WTC11 (cell line): ENCODE measurements around the gene TTC39A. TPM values are rescaled to one million over a fixed set of nuclear protein-coding genes. Genes with fewer than 3 reads are reported as not detected.

Source experiments
- ATAC-seq: fragments of 200-7000 bp; cut with Tn5 transposase; 2 replicates; pipeline ENCODE4 v1.10.0; 2021; ENCODE audit warnings: mild to moderate bottlenecking, moderate library complexity
- CTCF ChIA-PET: fragments of 300-600 bp; sonication (Branson Sonifier 250); formaldehyde crosslinking; loops from one replicate; lab custom pipeline; 2021; ENCODE audit warnings: antibody characterized with exemption; lab: Charles Lee
- POLR2A ChIA-PET: fragments of 350-600 bp; sonication (Branson Sonifier 250); formaldehyde crosslinking; loops from one replicate; lab custom pipeline; 2021; ENCODE audit warnings: antibody characterized with exemption; lab: Charles Lee
- DNase-seq: peaks from one replicate; pipeline ENCODE4 v3.0.0; 2021; ENCODE audit warnings: low spot score
- H3K27ac Mint-ChIP-seq: 2 replicates; pipeline ENCODE4 v1.8.0; 2021; ENCODE audit warnings: mixed read lengths
- H3K27me3 Mint-ChIP-seq: 2 replicates; pipeline ENCODE4 v1.8.0; 2021; ENCODE audit warnings: low read depth, mild to moderate bottlenecking, moderate library complexity, mixed read lengths
- H3K36me3 Mint-ChIP-seq: 2 replicates; pipeline ENCODE4 v1.8.0; 2021; ENCODE audit warnings: mixed read lengths
- H3K4me1 Mint-ChIP-seq: 2 replicates; pipeline ENCODE4 v1.8.0; 2022; ENCODE audit warnings: mixed read lengths
- H3K4me3 Mint-ChIP-seq: 2 replicates; pipeline ENCODE4 v1.8.0; 2021; ENCODE audit warnings: mild to moderate bottlenecking, moderate library complexity, mixed read lengths
- H3K9me3 Mint-ChIP-seq: 2 replicates; pipeline ENCODE4 v1.8.0; 2021; ENCODE audit warnings: mixed read lengths
- GABPB1 ChIP-seq: sonication (generic); formaldehyde crosslinking; IDR thresholded peaks from 2 replicates; pipeline ENCODE4 v1.8.1; 2023; ENCODE audit warnings: mild to moderate bottlenecking, missing genetic modification reagents
- GTF2I ChIP-seq: fragments of 250-450 bp; sonication (Bioruptor Pico); conservative IDR thresholded peaks from 2 replicates; pipeline ENCODE4 v1.4.0; 2021; ENCODE audit warnings: mild to moderate bottlenecking
- MXD4 ChIP-seq: fragments of 250-450 bp; sonication (Bioruptor Pico); IDR thresholded peaks from 2 replicates; pipeline ENCODE4 v1.8.0; 2021; ENCODE audit warnings: mild to moderate bottlenecking, moderate library complexity, borderline replicate concordance
- NR2C2 ChIP-seq: sonication (generic); formaldehyde crosslinking; IDR thresholded peaks from 2 replicates; pipeline ENCODE4 v1.8.0; 2022; ENCODE audit warnings: mild to moderate bottlenecking, missing genetic modification reagents
- PRRX2 ChIP-seq: fragments of 250-450 bp; sonication (Bioruptor Pico); IDR thresholded peaks from 2 replicates; pipeline ENCODE4 v1.8.0; 2021; ENCODE audit warnings: mild to moderate bottlenecking
- SMAD3 ChIP-seq: sonication (generic); formaldehyde crosslinking; IDR thresholded peaks from 2 replicates; pipeline ENCODE4 v1.8.0; 2022; ENCODE audit warnings: missing genetic modification reagents, mild to moderate bottlenecking, borderline replicate concordance
- TEAD1 ChIP-seq: sonication (generic); formaldehyde crosslinking; IDR thresholded peaks from 2 replicates; pipeline ENCODE4 v1.8.0; 2022; ENCODE audit warnings: mild to moderate bottlenecking, missing genetic modification reagents
- TEAD4 ChIP-seq: sonication (generic); formaldehyde crosslinking; IDR thresholded peaks from 2 replicates; pipeline ENCODE4 v1.8.0; 2022; ENCODE audit warnings: mild to moderate bottlenecking, missing genetic modification reagents
- ZNF219 ChIP-seq: sonication (generic); formaldehyde crosslinking; IDR thresholded peaks from 2 replicates; pipeline ENCODE4 v1.8.0; 2023; ENCODE audit warnings: missing genetic modification reagents, mild to moderate bottlenecking, borderline replicate concordance
- ZNF232 ChIP-seq: sonication (generic); formaldehyde crosslinking; IDR thresholded peaks from 2 replicates; pipeline ENCODE4 v1.8.0; 2022; ENCODE audit warnings: mild to moderate bottlenecking, missing genetic modification reagents
- ZNF423 ChIP-seq: fragments of 250-450 bp; sonication (Bioruptor Pico); IDR thresholded peaks from 2 replicates; pipeline ENCODE4 v2.1.2; 2022; ENCODE audit warnings: mild to moderate bottlenecking, moderate library complexity
- total RNA-seq: library from RNA; stranded (reverse); gene quantifications from 3 replicates; pipeline ENCODE4 v1.2.3, GENCODE V29; 2021
- TF ChIP-seq, protein P1 (sequence below): sonication (generic); formaldehyde crosslinking; IDR thresholded peaks from 2 replicates; pipeline ENCODE4 v1.8.0; 2022; ENCODE audit warnings: mild to moderate bottlenecking, missing genetic modification reagents
- TF ChIP-seq, protein P2 (sequence below): fragments of 250-450 bp; sonication (Bioruptor Pico); IDR thresholded peaks from 2 replicates; pipeline ENCODE4 v2.1.2; 2022; ENCODE audit warnings: mild to moderate bottlenecking, moderate library complexity
- TF ChIP-seq, protein P3 (sequence below): fragments of 250-450 bp; sonication (Bioruptor Pico); IDR thresholded peaks from 2 replicates; pipeline ENCODE4 v1.8.0; 2021; ENCODE audit warnings: mild to moderate bottlenecking
- TF ChIP-seq, protein P4 (sequence below): sonication (generic); formaldehyde crosslinking; IDR thresholded peaks from 2 replicates; pipeline ENCODE4 v1.8.0; 2023; ENCODE audit warnings: missing genetic modification reagents, mild to moderate bottlenecking, borderline replicate concordance
- TF ChIP-seq, protein P5 (sequence below): fragments of 200-600 bp; IDR thresholded peaks from 2 replicates; pipeline ENCODE4 v1.8.0; 2022; ENCODE audit warnings: antibody characterized with exemption
- TF ChIP-seq, protein P6 (sequence below): fragments of 250-450 bp; sonication (Bioruptor Pico); IDR thresholded peaks from 2 replicates; pipeline ENCODE4 v1.9.0; 2021; ENCODE audit warnings: mild to moderate bottlenecking, borderline replicate concordance

Gene TTC39A
- total RNA-seq, 1 experiment from 2014 or later = 3.4 TPM

DNA sequence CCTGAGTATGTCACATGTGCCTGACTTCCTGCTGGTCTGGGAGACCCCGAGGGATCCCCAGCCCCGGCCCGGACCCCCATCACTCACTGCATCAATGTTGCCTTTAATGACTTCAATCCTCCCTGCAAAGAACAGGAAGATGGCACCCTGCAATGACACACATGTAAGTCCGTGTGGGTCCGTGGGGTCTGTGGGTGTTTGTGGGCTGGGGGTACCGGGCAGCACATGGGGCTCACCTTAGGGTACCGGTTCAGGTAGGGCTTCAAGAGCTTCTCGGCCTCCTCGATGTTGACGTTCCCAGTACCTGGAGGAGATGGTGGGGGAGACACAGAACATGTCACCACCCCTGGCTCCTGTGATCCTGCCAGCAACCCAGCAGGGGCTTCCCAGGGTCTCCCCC lies 28.1 kb downstream of the TTC39A start:
- DNase-seq (no peak), ATAC-seq (no peak)
- H3K36me3 Mint-ChIP-seq = 0 out of 2 replicates have a peak, but pooled peaks cover 2% of the 10 kb centered on the region
- H3K27ac Mint-ChIP-seq = no peak overlapping the region
- ChIA-PET POLR2A (no interaction called here), CTCF (no interaction called here)
- peaks cover 11% of the 10 kb centered on the region for H3K27me3 Mint-ChIP-seq
- TF ChIP-seq, protein P1, sequence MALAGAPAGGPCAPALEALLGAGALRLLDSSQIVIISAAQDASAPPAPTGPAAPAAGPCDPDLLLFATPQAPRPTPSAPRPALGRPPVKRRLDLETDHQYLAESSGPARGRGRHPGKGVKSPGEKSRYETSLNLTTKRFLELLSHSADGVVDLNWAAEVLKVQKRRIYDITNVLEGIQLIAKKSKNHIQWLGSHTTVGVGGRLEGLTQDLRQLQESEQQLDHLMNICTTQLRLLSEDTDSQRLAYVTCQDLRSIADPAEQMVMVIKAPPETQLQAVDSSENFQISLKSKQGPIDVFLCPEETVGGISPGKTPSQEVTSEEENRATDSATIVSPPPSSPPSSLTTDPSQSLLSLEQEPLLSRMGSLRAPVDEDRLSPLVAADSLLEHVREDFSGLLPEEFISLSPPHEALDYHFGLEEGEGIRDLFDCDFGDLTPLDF = no peak
- H3K4me1 Mint-ChIP-seq = peaks cover 9% of the 10 kb centered on the region; the same call in 1 of the 2 replicates
- H3K9me3 Mint-ChIP-seq = peaks cover 9% of the 10 kb centered on the region; the same call in 1 of the 2 replicates
- H3K4me3 Mint-ChIP-seq = no peak overlapping the region

DNA sequence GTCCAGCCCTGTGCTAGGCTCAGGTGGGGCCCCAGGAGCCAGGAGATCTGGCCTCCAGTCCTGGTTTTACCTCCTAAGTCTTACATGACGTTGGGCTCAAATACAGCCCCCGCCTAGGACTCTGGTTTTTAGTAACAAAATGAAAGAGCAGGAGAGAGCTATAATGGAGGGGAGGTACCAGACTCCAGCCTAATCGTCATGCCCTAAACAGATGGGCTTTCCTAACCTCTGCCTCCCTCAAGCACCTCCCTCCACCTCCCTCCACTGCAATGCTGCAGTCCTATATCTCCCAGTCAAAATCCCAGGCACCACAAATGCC lies 28.6 kb downstream of the TTC39A start:
- TF ChIP-seq GABPB1 (CRISPR knock-in tag) (no peak), NR2C2 (CRISPR knock-in tag) (no peak), SMAD3 (CRISPR knock-in tag) (no peak), MXD4 (no peak), TEAD1 (CRISPR knock-in tag) (no peak), ZNF423 (CRISPR knock-in tag) (no peak)
- TF ChIP-seq, protein P2, sequence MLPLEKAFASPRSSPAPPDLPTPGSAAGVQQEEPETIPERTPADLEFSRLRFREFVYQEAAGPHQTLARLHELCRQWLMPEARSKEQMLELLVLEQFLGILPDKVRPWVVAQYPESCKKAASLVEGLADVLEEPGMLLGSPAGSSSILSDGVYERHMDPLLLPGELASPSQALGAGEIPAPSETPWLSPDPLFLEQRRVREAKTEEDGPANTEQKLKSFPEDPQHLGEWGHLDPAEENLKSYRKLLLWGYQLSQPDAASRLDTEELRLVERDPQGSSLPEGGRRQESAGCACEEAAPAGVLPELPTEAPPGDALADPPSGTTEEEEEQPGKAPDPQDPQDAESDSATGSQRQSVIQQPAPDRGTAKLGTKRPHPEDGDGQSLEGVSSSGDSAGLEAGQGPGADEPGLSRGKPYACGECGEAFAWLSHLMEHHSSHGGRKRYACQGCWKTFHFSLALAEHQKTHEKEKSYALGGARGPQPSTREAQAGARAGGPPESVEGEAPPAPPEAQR (CRISPR knock-in tag) = no peak
- TF ChIP-seq, protein P3, sequence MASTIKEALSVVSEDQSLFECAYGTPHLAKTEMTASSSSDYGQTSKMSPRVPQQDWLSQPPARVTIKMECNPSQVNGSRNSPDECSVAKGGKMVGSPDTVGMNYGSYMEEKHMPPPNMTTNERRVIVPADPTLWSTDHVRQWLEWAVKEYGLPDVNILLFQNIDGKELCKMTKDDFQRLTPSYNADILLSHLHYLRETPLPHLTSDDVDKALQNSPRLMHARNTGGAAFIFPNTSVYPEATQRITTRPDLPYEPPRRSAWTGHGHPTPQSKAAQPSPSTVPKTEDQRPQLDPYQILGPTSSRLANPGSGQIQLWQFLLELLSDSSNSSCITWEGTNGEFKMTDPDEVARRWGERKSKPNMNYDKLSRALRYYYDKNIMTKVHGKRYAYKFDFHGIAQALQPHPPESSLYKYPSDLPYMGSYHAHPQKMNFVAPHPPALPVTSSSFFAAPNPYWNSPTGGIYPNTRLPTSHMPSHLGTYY (CRISPR knock-in tag) = no peak
- TF ChIP-seq, protein P4, sequence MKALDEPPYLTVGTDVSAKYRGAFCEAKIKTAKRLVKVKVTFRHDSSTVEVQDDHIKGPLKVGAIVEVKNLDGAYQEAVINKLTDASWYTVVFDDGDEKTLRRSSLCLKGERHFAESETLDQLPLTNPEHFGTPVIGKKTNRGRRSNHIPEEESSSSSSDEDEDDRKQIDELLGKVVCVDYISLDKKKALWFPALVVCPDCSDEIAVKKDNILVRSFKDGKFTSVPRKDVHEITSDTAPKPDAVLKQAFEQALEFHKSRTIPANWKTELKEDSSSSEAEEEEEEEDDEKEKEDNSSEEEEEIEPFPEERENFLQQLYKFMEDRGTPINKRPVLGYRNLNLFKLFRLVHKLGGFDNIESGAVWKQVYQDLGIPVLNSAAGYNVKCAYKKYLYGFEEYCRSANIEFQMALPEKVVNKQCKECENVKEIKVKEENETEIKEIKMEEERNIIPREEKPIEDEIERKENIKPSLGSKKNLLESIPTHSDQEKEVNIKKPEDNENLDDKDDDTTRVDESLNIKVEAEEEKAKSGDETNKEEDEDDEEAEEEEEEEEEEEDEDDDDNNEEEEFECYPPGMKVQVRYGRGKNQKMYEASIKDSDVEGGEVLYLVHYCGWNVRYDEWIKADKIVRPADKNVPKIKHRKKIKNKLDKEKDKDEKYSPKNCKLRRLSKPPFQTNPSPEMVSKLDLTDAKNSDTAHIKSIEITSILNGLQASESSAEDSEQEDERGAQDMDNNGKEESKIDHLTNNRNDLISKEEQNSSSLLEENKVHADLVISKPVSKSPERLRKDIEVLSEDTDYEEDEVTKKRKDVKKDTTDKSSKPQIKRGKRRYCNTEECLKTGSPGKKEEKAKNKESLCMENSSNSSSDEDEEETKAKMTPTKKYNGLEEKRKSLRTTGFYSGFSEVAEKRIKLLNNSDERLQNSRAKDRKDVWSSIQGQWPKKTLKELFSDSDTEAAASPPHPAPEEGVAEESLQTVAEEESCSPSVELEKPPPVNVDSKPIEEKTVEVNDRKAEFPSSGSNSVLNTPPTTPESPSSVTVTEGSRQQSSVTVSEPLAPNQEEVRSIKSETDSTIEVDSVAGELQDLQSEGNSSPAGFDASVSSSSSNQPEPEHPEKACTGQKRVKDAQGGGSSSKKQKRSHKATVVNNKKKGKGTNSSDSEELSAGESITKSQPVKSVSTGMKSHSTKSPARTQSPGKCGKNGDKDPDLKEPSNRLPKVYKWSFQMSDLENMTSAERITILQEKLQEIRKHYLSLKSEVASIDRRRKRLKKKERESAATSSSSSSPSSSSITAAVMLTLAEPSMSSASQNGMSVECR (CRISPR knock-in tag) = no peak
- H3K27ac Mint-ChIP-seq = no peak overlapping the region
- H3K4me1 Mint-ChIP-seq = peaks cover 9% of the 10 kb centered on the region; the same call in 1 of the 2 replicates
- DNase-seq (no peak), ATAC-seq (no peak)
- 0 out of 2 replicates have a peak, but pooled peaks cover 2% of the 10 kb centered on the region for H3K36me3 Mint-ChIP-seq
- POLR2A ChIA-PET = no interaction called here
- H3K4me3 Mint-ChIP-seq = no peak overlapping the region
- H3K27me3 Mint-ChIP-seq = peaks cover 13% of the 10 kb centered on the region
- CTCF ChIA-PET = interaction anchor here (0.5 kb wide), 1 partner anchor 17 kb away, joined by 3 read pairs; no protein-coding TSS in a partner anchor
- peaks cover 9% of the 10 kb centered on the region; the same call in 1 of the 2 replicates for H3K9me3 Mint-ChIP-seq

DNA sequence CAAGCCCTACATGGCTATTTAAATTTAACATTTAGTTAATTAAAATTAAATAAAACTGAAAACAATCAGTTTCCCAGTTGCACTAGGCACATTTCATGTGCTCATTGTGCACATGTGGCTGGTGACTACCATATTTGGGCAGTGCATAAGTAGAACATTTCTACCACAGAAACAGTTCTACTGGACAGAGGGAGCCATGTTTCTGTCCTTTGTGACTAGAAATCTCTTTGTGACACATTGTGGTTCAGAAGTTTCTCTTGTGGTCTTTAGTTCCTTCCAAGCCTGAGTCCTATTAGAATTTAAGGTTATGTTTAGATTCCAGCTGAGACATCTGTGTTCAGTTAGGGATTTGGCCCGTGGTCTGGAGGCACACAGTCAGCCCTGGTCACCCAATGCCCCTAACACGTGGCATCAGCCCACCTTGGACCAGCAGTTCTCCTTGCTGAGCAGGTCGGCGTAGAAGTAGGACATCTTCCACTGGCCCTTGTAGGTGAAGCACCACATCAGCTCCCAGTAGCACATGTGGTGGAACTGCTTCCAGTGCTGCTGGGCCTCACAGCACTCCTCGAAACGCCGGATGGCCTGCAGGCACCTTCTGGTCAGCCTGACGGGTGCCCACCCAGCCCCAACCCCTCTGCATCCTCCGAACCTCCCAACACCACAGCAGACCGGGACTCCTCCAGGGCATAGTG lies 29.1 kb downstream of the TTC39A start:
- DNase-seq = no peak
- H3K27ac Mint-ChIP-seq = no peak overlapping the region
- peaks cover 13% of the 10 kb centered on the region for H3K27me3 Mint-ChIP-seq
- H3K4me1 Mint-ChIP-seq = peaks cover 13% of the 10 kb centered on the region
- POLR2A ChIA-PET = no interaction called here
- H3K9me3 Mint-ChIP-seq = peaks cover 9% of the 10 kb centered on the region; the same call in 1 of the 2 replicates
- H3K4me3 Mint-ChIP-seq = no peak overlapping the region
- 0 out of 2 replicates have a peak, but pooled peaks cover 2% of the 10 kb centered on the region for H3K36me3 Mint-ChIP-seq
- CTCF ChIA-PET = interaction anchor here (0.5 kb wide), 1 partner anchor 18 kb away, joined by 3 read pairs; no protein-coding TSS in a partner anchor
- ATAC-seq = no peak
- TF ChIP-seq, protein P5, sequence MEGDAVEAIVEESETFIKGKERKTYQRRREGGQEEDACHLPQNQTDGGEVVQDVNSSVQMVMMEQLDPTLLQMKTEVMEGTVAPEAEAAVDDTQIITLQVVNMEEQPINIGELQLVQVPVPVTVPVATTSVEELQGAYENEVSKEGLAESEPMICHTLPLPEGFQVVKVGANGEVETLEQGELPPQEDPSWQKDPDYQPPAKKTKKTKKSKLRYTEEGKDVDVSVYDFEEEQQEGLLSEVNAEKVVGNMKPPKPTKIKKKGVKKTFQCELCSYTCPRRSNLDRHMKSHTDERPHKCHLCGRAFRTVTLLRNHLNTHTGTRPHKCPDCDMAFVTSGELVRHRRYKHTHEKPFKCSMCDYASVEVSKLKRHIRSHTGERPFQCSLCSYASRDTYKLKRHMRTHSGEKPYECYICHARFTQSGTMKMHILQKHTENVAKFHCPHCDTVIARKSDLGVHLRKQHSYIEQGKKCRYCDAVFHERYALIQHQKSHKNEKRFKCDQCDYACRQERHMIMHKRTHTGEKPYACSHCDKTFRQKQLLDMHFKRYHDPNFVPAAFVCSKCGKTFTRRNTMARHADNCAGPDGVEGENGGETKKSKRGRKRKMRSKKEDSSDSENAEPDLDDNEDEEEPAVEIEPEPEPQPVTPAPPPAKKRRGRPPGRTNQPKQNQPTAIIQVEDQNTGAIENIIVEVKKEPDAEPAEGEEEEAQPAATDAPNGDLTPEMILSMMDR = no peak
- TF ChIP-seq, protein P6, sequence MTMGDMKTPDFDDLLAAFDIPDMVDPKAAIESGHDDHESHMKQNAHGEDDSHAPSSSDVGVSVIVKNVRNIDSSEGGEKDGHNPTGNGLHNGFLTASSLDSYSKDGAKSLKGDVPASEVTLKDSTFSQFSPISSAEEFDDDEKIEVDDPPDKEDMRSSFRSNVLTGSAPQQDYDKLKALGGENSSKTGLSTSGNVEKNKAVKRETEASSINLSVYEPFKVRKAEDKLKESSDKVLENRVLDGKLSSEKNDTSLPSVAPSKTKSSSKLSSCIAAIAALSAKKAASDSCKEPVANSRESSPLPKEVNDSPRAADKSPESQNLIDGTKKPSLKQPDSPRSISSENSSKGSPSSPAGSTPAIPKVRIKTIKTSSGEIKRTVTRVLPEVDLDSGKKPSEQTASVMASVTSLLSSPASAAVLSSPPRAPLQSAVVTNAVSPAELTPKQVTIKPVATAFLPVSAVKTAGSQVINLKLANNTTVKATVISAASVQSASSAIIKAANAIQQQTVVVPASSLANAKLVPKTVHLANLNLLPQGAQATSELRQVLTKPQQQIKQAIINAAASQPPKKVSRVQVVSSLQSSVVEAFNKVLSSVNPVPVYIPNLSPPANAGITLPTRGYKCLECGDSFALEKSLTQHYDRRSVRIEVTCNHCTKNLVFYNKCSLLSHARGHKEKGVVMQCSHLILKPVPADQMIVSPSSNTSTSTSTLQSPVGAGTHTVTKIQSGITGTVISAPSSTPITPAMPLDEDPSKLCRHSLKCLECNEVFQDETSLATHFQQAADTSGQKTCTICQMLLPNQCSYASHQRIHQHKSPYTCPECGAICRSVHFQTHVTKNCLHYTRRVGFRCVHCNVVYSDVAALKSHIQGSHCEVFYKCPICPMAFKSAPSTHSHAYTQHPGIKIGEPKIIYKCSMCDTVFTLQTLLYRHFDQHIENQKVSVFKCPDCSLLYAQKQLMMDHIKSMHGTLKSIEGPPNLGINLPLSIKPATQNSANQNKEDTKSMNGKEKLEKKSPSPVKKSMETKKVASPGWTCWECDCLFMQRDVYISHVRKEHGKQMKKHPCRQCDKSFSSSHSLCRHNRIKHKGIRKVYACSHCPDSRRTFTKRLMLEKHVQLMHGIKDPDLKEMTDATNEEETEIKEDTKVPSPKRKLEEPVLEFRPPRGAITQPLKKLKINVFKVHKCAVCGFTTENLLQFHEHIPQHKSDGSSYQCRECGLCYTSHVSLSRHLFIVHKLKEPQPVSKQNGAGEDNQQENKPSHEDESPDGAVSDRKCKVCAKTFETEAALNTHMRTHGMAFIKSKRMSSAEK (CRISPR knock-in tag) = no peak
- no peak for TF ChIP-seq GTF2I
- TF ChIP-seq PRRX2 (CRISPR knock-in tag) = no peak
- TF ChIP-seq TEAD4 (CRISPR knock-in tag) = no peak
- no peak for TF ChIP-seq ZNF232 (CRISPR knock-in tag)
- no peak for TF ChIP-seq ZNF219 (CRISPR knock-in tag)
